Sigmoid colon (tissue), 7 donors: ENCODE data around the gene LARP4B. TPM values are rescaled to one million over a fixed set of nuclear protein-coding genes. Genes with fewer than 3 reads are reported as not detected.

Source experiments
- DNase-seq: peaks from one replicate; pipeline ENCODE4 v3.0.0-alpha.2; 2019
- H3K27ac ChIP-seq, 4 donors: fragments of 200-600 bp; sonication (generic); one replicate each; pipeline ENCODE4 v1.5.1; 2016 to 2019; ENCODE audit warnings: mild to moderate bottlenecking in 1 of 4
- H3K27me3 ChIP-seq, 3 donors: fragments of 200-600 bp; sonication (generic); one replicate each; pipeline ENCODE4 v1.5.1; 2019; ENCODE audit warnings: mild to moderate bottlenecking in 1 of 3
- H3K36me3 ChIP-seq, 4 donors: fragments of 200-600 bp; sonication (generic); one replicate each; pipeline ENCODE4 v1.5.1; 2016 to 2019
- H3K4me1 ChIP-seq, 4 donors: fragments of 200-600 bp; sonication (generic); one replicate each; pipeline ENCODE4 v1.5.1; 2017 to 2019
- H3K4me3 ChIP-seq, 4 donors: fragments of 200-600 bp; sonication (generic); one replicate each; pipeline ENCODE4 v1.5.1; 2017 to 2019; ENCODE audit warnings: mild to moderate bottlenecking in 2 of 4, moderate library complexity in 1 of 4
- H3K9me3 ChIP-seq, 4 donors: fragments of 200-600 bp in 3 of 4; sonication (generic) in 3 of 4; one replicate each; pipeline versions ENCODE4 v1.5.1 to v1.6.1; 2013 to 2019
- CTCF ChIP-seq, 4 experiments: fragments of 450-650 bp in 3 of 4; fragments of 200-600 bp in 1 of 4; IDR thresholded peaks; one replicate each; pipeline ENCODE4 v1.5.1; 2016 to 2019; ENCODE audit warnings: antibody characterized with exemption in 4 of 4, mild to moderate bottlenecking in 3 of 4, moderate library complexity in 2 of 4
- EP300 ChIP-seq, 4 donors: sonication (generic); formaldehyde crosslinking; IDR thresholded peaks; one replicate each; pipeline ENCODE4 v1.6.1; 2017; ENCODE audit warnings: antibody characterized with exemption in 4 of 4
- POLR2A ChIP-seq, 2 donors: fragments of 450-650 bp; IDR thresholded peaks; one replicate each; pipeline ENCODE4 v1.6.1; 2016; ENCODE audit warnings: antibody characterized with exemption in 2 of 2, mild to moderate bottlenecking in 2 of 2, moderate library complexity in 2 of 2
- POLR2AphosphoS5 ChIP-seq, 4 donors: sonication (generic); formaldehyde crosslinking; IDR thresholded peaks; one replicate each; pipeline ENCODE4 v1.6.1; 2017; ENCODE audit warnings: antibody characterized with exemption in 4 of 4
- WGBS, 2 donors: extraction: QIAGEN DNeasy Blood & Tissue Kit; methylation state at CpG; one replicate each; pipeline ENCODE4 v1.1.7; 2013; 5-methylcytosine and 5-hydroxymethylcytosine counted together
- intact Hi-C: fragments of 100-400 bp; cut with DNase I; formaldehyde crosslinking; loops from one replicate; pipeline ENCODE4 v1.15.1; 2023
- polyA plus RNA-seq, 3 donors: library from polyadenylated mRNA; stranded (reverse); fragments of 200-250 nt; gene quantifications; one replicate each; pipeline ENCODE4 v1.2.3, GENCODE V29; 2013
- total RNA-seq, 4 donors: library from RNA; depleted of rRNA; stranded (reverse); fragments of >200 nt; gene quantifications; one replicate each; pipeline ENCODE4 v1.1.0, GENCODE V29; 2016
- donor health status: healthy with polysubstance abuse.
- donor health status: Bipolar disorder and iron deficiency.
- donor health status: healthy.

The LARP4B gene
- total and polyA plus RNA-seq, 7 donors: 11.4 to 57.6 (median 31.9) TPM

- Histone ChIP-seq H3K36me3 (no peaks in the 10 kb centered on the region), H3K4me1 (no peaks in the 10 kb centered on the region), H3K27me3 (no peaks in the 10 kb centered on the region), H3K4me3 (no peak overlapping the region), H3K27ac (no peak overlapping the region), H3K9me3 (peaks cover 0 to 4% (median 0%) of the 10 kb centered on the region in 4 donors)
- WGBS, 2 donors: 96 to 98% methylated on average over 1 of the region's 1 CpG
- DNase-seq: no peak
- intact Hi-C loops: no loop called here
- no peak for TF ChIP-seq POLR2A (IDR thresholded peaks at IDR 0.05)
- TF ChIP-seq POLR2AphosphoS5 (IDR thresholded peaks at IDR 0.05): no peak
- no peak for TF ChIP-seq EP300 (IDR thresholded peaks at IDR 0.05)
- TF ChIP-seq CTCF (IDR thresholded peaks at IDR 0.05): no peak
Observed at GRCh38 chr10:797179-797578, 134.3 kb downstream of the LARP4B start.

- intact Hi-C loops: no loop called here
Observed at GRCh38 chr10:796233-796632, 135.3 kb downstream of the LARP4B start.

GRCh38 chr10:794382-794956, 137.0 kb downstream of the LARP4B start:
- peaks cover 0 to 6% (median 2%) of the 10 kb centered on the region in 4 donors for H3K4me1 ChIP-seq
- peak; percentile 39 for DNase-seq
- no peak overlapping the region for H3K27ac ChIP-seq
- TF ChIP-seq EP300 (IDR thresholded peaks at IDR 0.05): no peak
- TF ChIP-seq CTCF (IDR thresholded peaks at IDR 0.05): peak in 1 of 4 experiments; percentile 31
- no peak for TF ChIP-seq POLR2AphosphoS5 (IDR thresholded peaks at IDR 0.05)
- no peak for TF ChIP-seq POLR2A (IDR thresholded peaks at IDR 0.05)
- no peaks in the 10 kb centered on the region for H3K27me3 ChIP-seq
- intact Hi-C loops: no loop called here
- H3K4me3 ChIP-seq: no peak overlapping the region
- WGBS, 2 donors: 92 to 94% methylated on average over 7 of the region's 7 CpGs
- H3K9me3 ChIP-seq: peaks cover 0 to 4% (median 0%) of the 10 kb centered on the region in 4 donors
- no peaks in the 10 kb centered on the region for H3K36me3 ChIP-seq

More at GRCh38 chr10:796233-796632, 135.3 kb downstream of the LARP4B start:
- H3K9me3 ChIP-seq: peaks cover 0 to 4% (median 0%) of the 10 kb centered on the region in 4 donors
- no peaks in the 10 kb centered on the region for H3K27me3 ChIP-seq
- TF ChIP-seq POLR2AphosphoS5 (IDR thresholded peaks at IDR 0.05) (no peak), CTCF (IDR thresholded peaks at IDR 0.05) (no peak), POLR2A (IDR thresholded peaks at IDR 0.05) (no peak), EP300 (IDR thresholded peaks at IDR 0.05) (no peak)
- H3K36me3 ChIP-seq: no peaks in the 10 kb centered on the region
- no peaks in the 10 kb centered on the region for H3K4me1 ChIP-seq
- DNase-seq: no peak
- WGBS, 2 donors: 74% methylated on average over 4 of the region's 4 CpGs
- no peak overlapping the region for H3K27ac ChIP-seq
- no peak overlapping the region for H3K4me3 ChIP-seq

- Histone ChIP-seq H3K27me3 (no peaks in the 10 kb centered on the region), H3K4me3 (no peak overlapping the region), H3K9me3 (peaks cover 0 to 4% (median 0%) of the 10 kb centered on the region in 4 donors), H3K4me1 (peaks cover 0 to 17% (median 4%) of the 10 kb centered on the region in 4 donors), H3K36me3 (no peaks in the 10 kb centered on the region), H3K27ac (peak overlapping the region in 1 of 4 donors; percentile 25)
- intact Hi-C loops: no loop called here
- 62 to 74% methylated on average over 3 of the region's 3 CpGs for WGBS, 2 donors
- DNase-seq: peak; percentile 52
- TF ChIP-seq EP300 (IDR thresholded peaks at IDR 0.05) (no peak), CTCF (IDR thresholded peaks at IDR 0.05) (no peak), POLR2AphosphoS5 (IDR thresholded peaks at IDR 0.05) (peak in 3 of 4 donors; percentile 23 to 61 (median 33)), POLR2A (IDR thresholded peaks at IDR 0.05) (no peak)
Observed at GRCh38 chr10:792792-793100, 138.8 kb downstream of the LARP4B start.
